PC-3 (cell line): Measurements from ENCODE around the gene NTRK2.

Experiments used
- EZH2 ChIP-seq: fragments of 300-600 bp; sonication (generic); IDR thresholded peaks from one replicate; pipeline ENCODE4 v1.6.1; 2017; ENCODE audit warnings: antibody characterized with exemption, mild to moderate bottlenecking, low read length; ENCODE audit not compliant: unreplicated experiment
- TF ChIP-seq, protein P1 (sequence below): fragments of 300-600 bp; sonication (generic); conservative IDR thresholded peaks from 2 replicates; pipeline ENCODE4 v1.5.1; 2017; ENCODE audit warnings: antibody characterized with exemption, low read depth, mild to moderate bottlenecking, low read length

DNA sequence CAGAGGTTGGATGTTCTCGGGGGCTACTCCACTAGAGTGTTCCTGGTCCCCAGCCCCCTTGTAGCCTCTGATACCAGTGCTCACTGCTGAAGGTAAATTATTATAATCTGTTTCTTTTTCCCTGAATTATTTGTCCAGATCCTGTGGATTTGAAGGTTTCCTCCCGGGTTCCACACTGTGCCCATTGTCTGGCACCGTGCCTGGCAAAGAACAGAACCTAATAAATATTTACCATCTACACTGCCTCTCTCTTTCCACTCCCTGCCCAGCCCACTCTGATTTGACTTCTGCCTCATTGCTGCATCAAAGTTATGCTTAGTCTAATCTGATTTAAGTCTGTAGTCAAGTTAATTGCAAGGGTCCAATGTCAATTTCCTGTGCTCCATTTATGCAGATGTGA, 322.9 kb downstream of the NTRK2 start:
- TF ChIP-seq, protein P1, sequence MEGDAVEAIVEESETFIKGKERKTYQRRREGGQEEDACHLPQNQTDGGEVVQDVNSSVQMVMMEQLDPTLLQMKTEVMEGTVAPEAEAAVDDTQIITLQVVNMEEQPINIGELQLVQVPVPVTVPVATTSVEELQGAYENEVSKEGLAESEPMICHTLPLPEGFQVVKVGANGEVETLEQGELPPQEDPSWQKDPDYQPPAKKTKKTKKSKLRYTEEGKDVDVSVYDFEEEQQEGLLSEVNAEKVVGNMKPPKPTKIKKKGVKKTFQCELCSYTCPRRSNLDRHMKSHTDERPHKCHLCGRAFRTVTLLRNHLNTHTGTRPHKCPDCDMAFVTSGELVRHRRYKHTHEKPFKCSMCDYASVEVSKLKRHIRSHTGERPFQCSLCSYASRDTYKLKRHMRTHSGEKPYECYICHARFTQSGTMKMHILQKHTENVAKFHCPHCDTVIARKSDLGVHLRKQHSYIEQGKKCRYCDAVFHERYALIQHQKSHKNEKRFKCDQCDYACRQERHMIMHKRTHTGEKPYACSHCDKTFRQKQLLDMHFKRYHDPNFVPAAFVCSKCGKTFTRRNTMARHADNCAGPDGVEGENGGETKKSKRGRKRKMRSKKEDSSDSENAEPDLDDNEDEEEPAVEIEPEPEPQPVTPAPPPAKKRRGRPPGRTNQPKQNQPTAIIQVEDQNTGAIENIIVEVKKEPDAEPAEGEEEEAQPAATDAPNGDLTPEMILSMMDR = no peak
- TF ChIP-seq EZH2 = no peak
